ENCODE measurements around the gene SURF6.
"Not testable (repeated sequence)": the region's sequence is repeated elsewhere in the genome, so short reads cannot be mapped to it uniquely, and the experiment has no call there.

SURF6 gene

DNA sequence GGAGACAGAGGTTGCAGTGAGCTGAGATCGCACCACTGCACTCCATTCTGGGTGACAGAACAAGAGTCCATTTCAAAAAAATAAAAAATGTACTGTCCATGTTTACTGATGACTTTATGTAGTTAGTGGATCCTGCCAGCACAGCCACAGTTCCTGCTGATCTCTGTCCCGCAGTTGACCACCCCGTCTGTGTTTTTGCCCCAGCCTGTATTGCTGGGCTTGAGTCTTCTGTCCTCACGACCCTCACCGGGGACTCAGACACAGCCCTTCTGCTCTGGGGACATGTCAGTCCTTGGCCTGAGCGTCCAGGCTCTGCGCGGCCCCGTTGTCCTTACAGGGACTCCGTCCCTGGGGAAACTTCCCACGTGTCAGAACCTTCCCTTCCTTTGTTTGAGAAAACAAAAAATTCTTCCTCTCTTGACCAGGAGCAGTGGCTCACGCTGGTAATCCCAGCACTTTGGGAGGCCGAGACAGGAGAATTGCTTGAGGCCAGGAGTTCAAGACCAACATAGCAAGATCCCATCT, 14.5 kb downstream of the SURF6 start:
- no peak overlapping the region for H3K4me3 ChIP-seq (ENCODE audit: low read length)
- H3K4me1 ChIP-seq (ENCODE audit: control insufficient read depth, insufficient read depth, low read length), result no peaks in the 10 kb centered on the region
- H3K27me3 ChIP-seq (replicated peaks; ENCODE audit: control insufficient read depth, insufficient read depth, low read length), result peaks cover 3% of the 10 kb centered on the region
- no peak for DNase-seq (ENCODE audit: low read depth)
- H3K36me3 ChIP-seq (ENCODE audit: control insufficient read depth, insufficient read depth, low read length, severe bottlenecking), result no peaks in the 10 kb centered on the region
- no peak overlapping the region for H3K9ac ChIP-seq (ENCODE audit: low read length)
- peaks cover 4% of the 10 kb centered on the region for H3K9me3 ChIP-seq (ENCODE audit: control insufficient read depth, low read length)

DNA sequence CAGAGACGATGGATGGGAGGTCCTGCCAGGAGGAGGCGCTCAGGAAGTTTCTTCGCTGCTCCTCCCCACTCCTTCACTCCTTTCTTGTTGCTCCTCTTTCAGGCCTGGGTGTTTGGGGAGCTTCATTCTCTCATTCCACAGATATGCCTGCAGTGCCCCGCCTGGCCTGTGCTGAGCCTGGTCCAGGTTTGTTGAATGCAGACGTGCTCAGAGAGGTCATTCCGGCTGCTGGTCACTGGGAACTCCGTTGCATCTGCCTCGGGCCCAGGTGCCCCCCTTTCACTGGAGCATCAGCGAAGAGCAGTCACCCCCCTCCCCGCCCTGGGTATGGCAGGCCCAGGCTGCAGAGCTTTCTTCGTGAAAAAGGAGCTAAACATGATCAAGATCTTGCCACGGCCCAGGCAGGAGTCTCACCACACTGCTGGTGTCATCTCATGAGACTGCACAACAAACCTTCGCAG, 15.5 kb downstream of the SURF6 start:
- Histone ChIP-seq H3K27me3 (replicated peaks; ENCODE audit: control insufficient read depth, insufficient read depth, low read length) (peaks cover 4% of the 10 kb centered on the region), H3K9ac (ENCODE audit: low read length) (no peak overlapping the region), H3K4me3 (ENCODE audit: low read length) (no peak overlapping the region), H3K36me3 (ENCODE audit: control insufficient read depth, insufficient read depth, low read length, severe bottlenecking) (no peaks in the 10 kb centered on the region), H3K9me3 (ENCODE audit: control insufficient read depth, low read length) (peaks cover 4% of the 10 kb centered on the region), H3K4me1 (ENCODE audit: control insufficient read depth, insufficient read depth, low read length) (no peaks in the 10 kb centered on the region)
- no peak for DNase-seq (ENCODE audit: low read depth)

DNA sequence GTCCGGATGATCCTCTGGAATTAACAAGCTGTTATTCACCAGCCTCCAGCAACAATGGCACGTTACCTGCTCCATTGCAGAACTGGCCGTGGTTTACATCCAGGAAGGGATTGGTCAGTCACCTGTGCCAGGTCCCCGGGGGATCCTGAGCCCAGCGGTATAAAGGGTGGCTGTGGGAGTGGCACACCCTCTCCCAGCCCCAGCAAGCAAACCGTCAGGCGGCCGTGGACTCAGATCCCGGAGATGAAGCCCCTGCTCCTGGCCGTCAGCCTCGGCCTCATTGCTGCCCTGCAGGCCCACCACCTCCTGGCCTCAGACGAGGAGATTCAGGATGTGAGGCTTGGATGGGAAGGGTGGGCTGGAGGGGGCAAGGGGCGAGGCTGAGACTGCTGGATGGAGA, 18.4 kb downstream of the SURF6 start:
- not testable (repeated sequence) for DNase-seq (ENCODE audit: low read depth); H3K27me3 ChIP-seq (replicated peaks; ENCODE audit: control insufficient read depth, insufficient read depth, low read length); H3K9me3 ChIP-seq (ENCODE audit: control insufficient read depth, low read length); H3K36me3 ChIP-seq (ENCODE audit: control insufficient read depth, insufficient read depth, low read length, severe bottlenecking); H3K4me1 ChIP-seq (ENCODE audit: control insufficient read depth, insufficient read depth, low read length); H3K9ac ChIP-seq (ENCODE audit: low read length); H3K4me3 ChIP-seq (ENCODE audit: low read length)

DNA sequence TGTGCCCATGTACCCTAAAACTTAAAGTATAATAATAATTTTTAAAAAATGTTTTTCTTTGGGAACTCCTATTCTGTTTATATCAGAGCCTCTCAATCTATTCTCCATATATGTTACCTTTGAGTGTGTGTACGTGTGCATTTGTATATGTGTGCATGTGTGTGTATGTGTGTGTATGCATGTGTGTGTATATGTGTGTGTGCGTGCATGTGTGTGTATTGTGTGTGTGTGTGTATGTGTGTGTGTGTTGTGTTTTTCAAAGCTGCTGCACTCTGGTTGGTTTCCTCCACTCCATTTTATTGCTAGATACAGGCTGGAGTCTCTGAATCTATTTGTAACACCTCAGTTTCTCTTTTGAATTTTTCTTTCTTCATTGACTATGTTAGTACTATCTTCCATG, 20.0 kb downstream of the SURF6 start:
- Histone ChIP-seq H3K36me3 (ENCODE audit: control insufficient read depth, insufficient read depth, low read length, severe bottlenecking) (no peaks in the 10 kb centered on the region), H3K9ac (ENCODE audit: low read length) (no peak overlapping the region), H3K9me3 (ENCODE audit: control insufficient read depth, low read length) (no peaks in the 10 kb centered on the region), H3K27me3 (replicated peaks; ENCODE audit: control insufficient read depth, insufficient read depth, low read length) (peaks cover 4% of the 10 kb centered on the region), H3K4me3 (ENCODE audit: low read length) (no peak overlapping the region), H3K4me1 (ENCODE audit: control insufficient read depth, insufficient read depth, low read length) (no peaks in the 10 kb centered on the region)
- no peak for DNase-seq (ENCODE audit: low read depth)

DNA sequence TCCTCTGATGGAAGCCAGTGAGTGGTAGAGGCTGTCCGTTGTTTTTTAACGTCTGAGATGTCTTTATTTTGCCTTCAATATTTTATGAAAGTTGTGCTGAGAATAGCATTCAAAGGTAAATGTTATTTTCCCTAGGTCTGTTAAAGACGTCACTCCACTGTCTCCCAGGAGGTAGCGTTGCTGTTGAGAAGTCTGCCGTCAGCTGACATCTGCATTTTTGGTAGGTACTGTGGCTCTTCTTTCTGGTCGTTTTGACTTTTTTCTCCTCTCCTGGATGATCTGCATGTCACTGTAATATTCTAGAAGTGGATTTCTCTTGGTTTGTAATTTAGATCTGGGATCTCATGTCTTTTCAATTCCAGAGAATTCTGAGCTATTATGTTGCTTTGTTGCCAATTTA, 26.4 kb downstream of the SURF6 start:
- H3K27me3 ChIP-seq (replicated peaks; ENCODE audit: control insufficient read depth, insufficient read depth, low read length), result peaks cover 15% of the 10 kb centered on the region
- no peaks in the 10 kb centered on the region for H3K4me1 ChIP-seq (ENCODE audit: control insufficient read depth, insufficient read depth, low read length)
- no peak overlapping the region for H3K9ac ChIP-seq (ENCODE audit: low read length)
- H3K4me3 ChIP-seq (ENCODE audit: low read length), result no peak overlapping the region
- no peak for DNase-seq (ENCODE audit: low read depth)
- no peaks in the 10 kb centered on the region for H3K36me3 ChIP-seq (ENCODE audit: control insufficient read depth, insufficient read depth, low read length, severe bottlenecking)
- H3K9me3 ChIP-seq (ENCODE audit: control insufficient read depth, low read length), result peaks cover 9% of the 10 kb centered on the region

DNA sequence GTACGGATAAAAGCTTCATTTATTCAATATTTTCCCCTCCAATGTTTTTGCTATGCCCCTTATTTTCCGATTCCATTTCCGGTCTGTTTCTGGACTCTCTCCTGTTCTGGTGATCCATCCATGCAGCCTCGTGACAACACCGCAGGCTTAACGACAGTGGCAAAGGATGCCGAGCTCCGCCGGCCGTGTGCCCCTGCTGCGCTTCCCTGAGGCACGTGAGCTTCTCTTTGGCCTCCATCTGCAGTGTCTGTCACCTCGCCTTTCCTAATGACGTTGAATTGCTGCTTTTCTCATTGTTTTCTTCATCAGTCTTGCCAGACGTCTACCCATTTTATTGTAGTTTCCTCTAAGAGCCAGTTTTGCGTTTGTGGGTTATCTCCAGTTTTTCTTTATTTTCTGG, 28.7 kb downstream of the SURF6 start:
- Histone ChIP-seq H3K36me3 (ENCODE audit: control insufficient read depth, insufficient read depth, low read length, severe bottlenecking) (no peaks in the 10 kb centered on the region), H3K4me3 (ENCODE audit: low read length) (no peak overlapping the region), H3K4me1 (ENCODE audit: control insufficient read depth, insufficient read depth, low read length) (no peaks in the 10 kb centered on the region), H3K9me3 (ENCODE audit: control insufficient read depth, low read length) (peaks cover 11% of the 10 kb centered on the region), H3K27me3 (replicated peaks; ENCODE audit: control insufficient read depth, insufficient read depth, low read length) (peaks cover 30% of the 10 kb centered on the region), H3K9ac (ENCODE audit: low read length) (no peak overlapping the region)
- no peak for DNase-seq (ENCODE audit: low read depth)

DNA sequence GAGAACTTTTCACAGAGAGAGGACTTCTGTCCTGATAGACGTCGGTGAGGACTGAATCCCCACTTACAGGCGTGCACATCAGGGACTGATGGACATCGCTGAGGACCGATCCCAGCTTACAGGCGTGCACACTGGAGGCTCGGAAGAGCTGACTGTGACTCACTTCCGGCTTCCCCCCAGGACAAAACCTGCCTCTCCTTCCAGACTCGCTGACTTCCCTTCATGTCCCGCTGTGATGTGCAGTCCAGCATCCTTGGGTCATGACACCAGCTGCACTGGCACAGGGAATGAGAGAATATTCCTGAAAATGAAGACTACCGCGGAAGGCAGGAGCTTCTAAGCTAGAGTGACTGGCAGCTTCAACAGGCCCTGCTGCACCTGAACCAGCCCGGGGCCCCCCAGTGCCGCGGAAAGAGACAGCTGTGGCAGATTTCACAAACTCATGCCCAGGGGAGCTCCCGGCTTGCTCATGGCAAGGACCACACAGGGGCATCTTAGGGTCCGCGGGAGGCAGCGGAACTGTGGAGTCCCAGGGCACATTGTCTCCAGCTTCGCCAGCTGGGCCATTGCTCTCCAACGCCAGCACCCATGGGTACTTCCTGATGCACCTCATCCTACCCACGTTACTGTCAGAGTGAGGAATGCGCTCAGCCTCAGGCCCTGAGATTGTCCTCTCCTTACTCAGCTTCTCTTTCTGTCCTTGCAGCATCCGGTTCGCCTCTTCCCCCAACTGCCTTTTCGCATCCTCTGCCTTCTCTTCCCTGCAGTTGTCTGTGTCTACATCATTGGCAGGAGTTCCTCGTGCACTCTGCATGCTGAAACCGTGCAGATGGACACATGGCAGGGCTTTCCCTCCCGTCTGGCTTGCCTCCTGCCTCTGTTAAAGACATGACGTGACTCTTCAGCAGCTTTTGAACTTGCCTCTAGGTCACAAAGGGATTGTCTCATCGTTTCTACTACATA, 29.5 kb downstream of the SURF6 start:
- H3K9me3 ChIP-seq (ENCODE audit: control insufficient read depth, low read length), result peaks cover 14% of the 10 kb centered on the region
- H3K4me3 ChIP-seq (ENCODE audit: low read length), result no peak overlapping the region
- no peaks in the 10 kb centered on the region for H3K4me1 ChIP-seq (ENCODE audit: control insufficient read depth, insufficient read depth, low read length)
- no peak for DNase-seq (ENCODE audit: low read depth)
- H3K36me3 ChIP-seq (ENCODE audit: control insufficient read depth, insufficient read depth, low read length, severe bottlenecking), result no peaks in the 10 kb centered on the region
- H3K27me3 ChIP-seq (replicated peaks; ENCODE audit: control insufficient read depth, insufficient read depth, low read length), result peaks cover 38% of the 10 kb centered on the region
- H3K9ac ChIP-seq (ENCODE audit: low read length), result no peak overlapping the region

DNA sequence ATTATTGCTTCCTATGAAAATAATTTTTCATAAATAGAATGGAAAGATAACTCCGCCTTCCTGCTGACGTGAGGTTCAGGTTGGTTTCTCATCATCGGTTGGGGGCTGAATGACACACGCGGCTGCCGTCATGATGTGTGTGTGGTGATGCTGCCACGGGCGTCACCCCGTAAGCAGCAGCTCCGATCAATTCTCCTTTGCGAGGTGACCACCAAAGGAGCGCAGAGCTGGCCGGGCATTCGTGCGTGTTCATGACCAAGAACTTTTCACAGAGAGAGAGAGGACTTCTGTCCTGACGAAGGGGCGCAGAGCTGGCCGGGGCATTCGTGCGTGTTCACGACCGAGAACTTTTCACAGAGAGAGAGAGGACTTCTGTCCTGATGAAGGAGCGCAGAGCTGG, 30.3 kb downstream of the SURF6 start:
- Histone ChIP-seq H3K4me3 (ENCODE audit: low read length) (no peak overlapping the region), H3K9me3 (ENCODE audit: control insufficient read depth, low read length) (peaks cover 14% of the 10 kb centered on the region), H3K9ac (ENCODE audit: low read length) (no peak overlapping the region), H3K36me3 (ENCODE audit: control insufficient read depth, insufficient read depth, low read length, severe bottlenecking) (no peaks in the 10 kb centered on the region), H3K4me1 (ENCODE audit: control insufficient read depth, insufficient read depth, low read length) (no peaks in the 10 kb centered on the region), H3K27me3 (replicated peaks; ENCODE audit: control insufficient read depth, insufficient read depth, low read length) (peaks cover 41% of the 10 kb centered on the region)
- no peak for DNase-seq (ENCODE audit: low read depth)

DNA sequence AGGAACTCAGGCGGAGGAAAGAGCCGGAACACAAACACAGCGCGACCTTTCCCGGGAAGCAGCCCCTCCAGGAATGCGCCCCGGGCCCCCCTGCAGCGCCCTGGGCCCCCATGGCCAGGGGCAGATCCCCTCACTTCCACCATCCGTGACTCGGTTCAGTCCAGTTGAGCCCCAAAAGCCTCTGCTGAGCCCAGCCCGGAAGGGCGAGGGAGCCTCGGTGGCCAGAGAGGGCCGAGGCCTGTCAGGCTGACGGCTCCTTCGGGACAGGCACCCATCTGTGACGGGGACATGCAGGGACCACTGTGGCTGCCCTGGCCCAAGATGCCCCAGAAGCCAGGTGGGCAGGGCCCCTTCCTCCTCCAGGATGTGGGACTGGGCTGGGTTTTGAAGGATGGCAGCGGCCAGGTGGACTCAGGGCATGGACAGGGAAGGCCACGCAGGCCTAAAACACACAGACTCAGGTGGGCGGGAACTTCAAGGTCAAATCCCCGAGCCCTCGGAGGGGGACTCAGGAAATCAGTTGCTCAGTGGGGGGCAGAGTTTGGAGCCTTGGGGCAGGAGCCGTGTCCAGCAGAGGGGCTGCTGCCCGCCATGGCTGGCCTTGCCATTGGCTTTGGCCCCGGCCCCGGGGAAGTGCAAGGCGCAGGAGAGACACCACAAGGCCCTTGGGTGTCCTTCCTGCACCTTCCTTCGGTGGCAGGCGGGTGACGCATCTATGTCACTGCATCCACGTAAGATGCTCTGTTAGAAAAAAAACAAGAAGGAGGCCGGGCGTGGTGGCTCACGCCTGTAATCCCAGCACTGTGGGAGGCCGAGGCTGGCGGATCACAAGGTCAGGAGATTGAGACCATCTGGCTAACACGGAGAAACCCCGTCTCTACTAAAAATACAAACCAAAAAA, 31.3 kb downstream of the SURF6 start:
- DNase-seq (ENCODE audit: low read depth), result no peak
- Histone ChIP-seq H3K27me3 (replicated peaks; ENCODE audit: control insufficient read depth, insufficient read depth, low read length) (peaks cover 43% of the 10 kb centered on the region), H3K4me1 (ENCODE audit: control insufficient read depth, insufficient read depth, low read length) (no peaks in the 10 kb centered on the region), H3K9ac (ENCODE audit: low read length) (no peak overlapping the region), H3K9me3 (ENCODE audit: control insufficient read depth, low read length) (peaks cover 12% of the 10 kb centered on the region), H3K4me3 (ENCODE audit: low read length) (no peak overlapping the region), H3K36me3 (ENCODE audit: control insufficient read depth, insufficient read depth, low read length, severe bottlenecking) (no peaks in the 10 kb centered on the region)

DNA sequence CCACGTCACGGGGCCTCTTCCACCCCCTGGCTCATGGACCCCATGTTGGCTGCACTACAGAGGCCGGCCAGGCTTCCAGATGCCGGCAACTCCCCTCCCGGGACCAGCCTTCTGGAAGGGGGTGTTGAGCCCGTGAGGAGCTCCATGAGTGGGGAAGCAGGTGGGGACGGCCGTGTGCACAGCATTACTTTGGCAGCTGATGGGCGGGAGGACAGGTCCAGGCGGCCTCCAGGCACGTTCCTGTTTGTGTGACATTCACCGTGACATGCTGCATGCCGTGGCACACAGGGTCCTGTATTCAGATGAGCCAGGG, 31.9 kb downstream of the SURF6 start:
- Histone ChIP-seq H3K27me3 (replicated peaks; ENCODE audit: control insufficient read depth, insufficient read depth, low read length) (peaks cover 45% of the 10 kb centered on the region), H3K4me1 (ENCODE audit: control insufficient read depth, insufficient read depth, low read length) (no peaks in the 10 kb centered on the region), H3K9me3 (ENCODE audit: control insufficient read depth, low read length) (peaks cover 5% of the 10 kb centered on the region), H3K36me3 (ENCODE audit: control insufficient read depth, insufficient read depth, low read length, severe bottlenecking) (no peaks in the 10 kb centered on the region), H3K4me3 (ENCODE audit: low read length) (no peak overlapping the region), H3K9ac (ENCODE audit: low read length) (no peak overlapping the region)
- no peak for DNase-seq (ENCODE audit: low read depth)
